ENCODE data around the gene EPB41L4A.
"Not testable (repeated sequence)": the region's sequence is repeated elsewhere in the genome, so short reads cannot be mapped to it uniquely, and the experiment has no call there.

Gene EPB41L4A

GRCh38 chr5:112208699-112209615 lies 210.1 kb downstream of the EPB41L4A start:
- no peak for DNase-seq (ENCODE audit: low spot score)

GRCh38 chr5:112208195-112208594 lies 210.9 kb downstream of the EPB41L4A start:
- not testable (repeated sequence) for DNase-seq (ENCODE audit: low spot score)

GRCh38 chr5:112205846-112206245 lies 213.2 kb downstream of the EPB41L4A start:
- DNase-seq (ENCODE audit: low spot score), result no peak

- DNase-seq (ENCODE audit: low spot score), result no peak
Measured at GRCh38 chr5:112203229-112203628, 215.8 kb downstream of the EPB41L4A start.

- no peak for DNase-seq (ENCODE audit: low spot score)
Measured at GRCh38 chr5:112202694-112203093, 216.4 kb downstream of the EPB41L4A start.

- DNase-seq (ENCODE audit: low spot score), result no peak
Measured at GRCh38 chr5:112201141-112201540, 217.9 kb downstream of the EPB41L4A start.

- no peak for DNase-seq (ENCODE audit: low spot score)
Measured at GRCh38 chr5:112200131-112200530, 218.9 kb downstream of the EPB41L4A start.

- no peak for DNase-seq (ENCODE audit: low spot score)
Measured at GRCh38 chr5:112196584-112196983, 222.5 kb downstream of the EPB41L4A start.

- DNase-seq (ENCODE audit: low spot score), result no peak
Measured at GRCh38 chr5:112195924-112196323, 223.2 kb downstream of the EPB41L4A start.

- DNase-seq (ENCODE audit: low spot score), result no peak
Measured at GRCh38 chr5:112192866-112193265, 226.2 kb downstream of the EPB41L4A start.

GRCh38 chr5:112192072-112192471 lies 227.0 kb downstream of the EPB41L4A start:
- no peak for DNase-seq (ENCODE audit: low spot score)

GRCh38 chr5:112189391-112189790 lies 229.7 kb downstream of the EPB41L4A start:
- DNase-seq (ENCODE audit: low spot score), result no peak

GRCh38 chr5:112186401-112186990 lies 232.6 kb downstream of the EPB41L4A start:
- peak; percentile 21 for DNase-seq (ENCODE audit: low spot score)

GRCh38 chr5:112183874-112184273 lies 235.2 kb downstream of the EPB41L4A start:
- no peak for DNase-seq (ENCODE audit: low spot score)

GRCh38 chr5:112183103-112183711 lies 235.9 kb downstream of the EPB41L4A start:
- DNase-seq (ENCODE audit: low spot score), result no peak

GRCh38 chr5:112179290-112179689 lies 239.8 kb downstream of the EPB41L4A start:
- DNase-seq (ENCODE audit: low spot score), result no peak

GRCh38 chr5:112174959-112175594 lies 244.0 kb downstream of the EPB41L4A start:
- no peak for DNase-seq (ENCODE audit: low spot score)

GRCh38 chr5:112165897-112166737 lies 253.0 kb downstream of the EPB41L4A start:
- no peak for DNase-seq (ENCODE audit: low spot score)

- DNase-seq (ENCODE audit: low spot score), result no peak
Measured at GRCh38 chr5:112165399-112165798, 253.7 kb downstream of the EPB41L4A start.

GRCh38 chr5:112163435-112163834 lies 255.6 kb downstream of the EPB41L4A start:
- no peak for DNase-seq (ENCODE audit: low spot score)

- no peak for DNase-seq (ENCODE audit: low spot score)
Measured at GRCh38 chr5:112161392-112161748, 257.7 kb downstream of the EPB41L4A start.

All from putamen (tissue), 1 donor.